D721Med (cell line): ENCODE results near the gene B3GNT7.

Experiments
- DNase-seq: peaks from one replicate; pipeline ENCODE4 v3.0.0; 2011; ENCODE audit warnings: low spot score; ENCODE audit not compliant: insufficient read length
- FAIRE-seq: peaks from 2 replicates; lab custom pipeline; 2011; peaks lifted over from hg19 to GRCh38; lab: Jason Lieb, UNC
- CTCF ChIP-seq: IDR thresholded peaks from 2 replicates; pipeline ENCODE4 v1.5.1; 2012; ENCODE audit warnings: mild to moderate bottlenecking, control low read depth; ENCODE audit not compliant: insufficient read depth; ENCODE audit errors: missing control alignments

B3GNT7 gene

GRCh38 chr2:231360401-231360800, 35.1 kb upstream of the B3GNT7 start:
- no peak for TF ChIP-seq CTCF
- no peak for FAIRE-seq
- no peak for DNase-seq

GRCh38 chr2:231360881-231361371, 34.6 kb upstream of the B3GNT7 start:
- no peak for FAIRE-seq

GRCh38 chr2:231361701-231362554, 33.6 kb upstream of the B3GNT7 start:
- no peak for FAIRE-seq
- DNase-seq = no peak
- no peak for TF ChIP-seq CTCF

More at GRCh38 chr2:231360881-231361371, 34.6 kb upstream of the B3GNT7 start:
- no peak for TF ChIP-seq CTCF
- no peak for DNase-seq

GRCh38 chr2:231362555-231363184, 32.8 kb upstream of the B3GNT7 start:
- FAIRE-seq (no peak), DNase-seq (no peak)
- TF ChIP-seq CTCF = no peak

GRCh38 chr2:231364061-231364460, 31.4 kb upstream of the B3GNT7 start:
- no peak for DNase-seq
- no peak for FAIRE-seq
- TF ChIP-seq CTCF = no peak

- no peak for FAIRE-seq
- DNase-seq = peak; percentile 81
- no peak for TF ChIP-seq CTCF
These were observed 30.3 kb upstream of the B3GNT7 start for GRCh38 chr2:231364961-231365810.
